D341Med (cell line): ENCODE measurements around the gene STMND1.

Source experiments
- DNase-seq: peaks from one replicate; pipeline ENCODE4 v3.0.0; 2012; ENCODE audit warnings: low spot score

STMND1 gene

GRCh38 chr6:17165383-17165782 lies 63.5 kb downstream of the STMND1 start:
- DNase-seq = no peak

- DNase-seq = peak; percentile 69
These were observed 65.6 kb downstream of the STMND1 start for GRCh38 chr6:17167327-17167979.

GRCh38 chr6:17169291-17169690 lies 67.4 kb downstream of the STMND1 start:
- DNase-seq = no peak

- no peak for DNase-seq
These were observed 67.9 kb downstream of the STMND1 start for GRCh38 chr6:17169711-17170110.

- DNase-seq = no peak
These were observed 71.1 kb downstream of the STMND1 start for GRCh38 chr6:17172836-17173470.

- no peak for DNase-seq
These were observed 76.5 kb downstream of the STMND1 start for GRCh38 chr6:17178326-17178725.

GRCh38 chr6:17178754-17179529 lies 77.1 kb downstream of the STMND1 start:
- DNase-seq = no peak

- DNase-seq = no peak
These were observed 77.8 kb downstream of the STMND1 start for GRCh38 chr6:17179530-17180073.
